GM19468 (cell line): ENCODE results near the gene UPK2.

Experiments used
- ATAC-seq: cut with Tn5 transposase; IDR thresholded peaks from one replicate; pipeline ENCODE4 v1.9.1; 2021; ENCODE audit warnings: mild to moderate bottlenecking, moderate library complexity, moderate number of reproducible peaks; ENCODE audit not compliant: unreplicated experiment; ENCODE audit errors: extremely low read depth

The UPK2 gene

GRCh38 chr11:118916842-118917388 lies 39.2 kb upstream of the UPK2 start:
- ATAC-seq = no peak

- ATAC-seq = no peak
Measured at GRCh38 chr11:118917481-118918127, 38.5 kb upstream of the UPK2 start.

- ATAC-seq = no peak
Measured at GRCh38 chr11:118918128-118918685, 37.9 kb upstream of the UPK2 start.

- no peak for ATAC-seq
Measured at GRCh38 chr11:118918686-118919280, 37.3 kb upstream of the UPK2 start.

- ATAC-seq = no peak
Measured at GRCh38 chr11:118921121-118921928, 34.8 kb upstream of the UPK2 start.

GRCh38 chr11:118921929-118922744 lies 34.0 kb upstream of the UPK2 start:
- no peak for ATAC-seq

- no peak for ATAC-seq
Measured at GRCh38 chr11:118922745-118923627, 33.1 kb upstream of the UPK2 start.

GRCh38 chr11:118923721-118924587 lies 32.1 kb upstream of the UPK2 start:
- no peak for ATAC-seq

- ATAC-seq = no peak
Measured at GRCh38 chr11:118924591-118925585, 31.2 kb upstream of the UPK2 start.

- ATAC-seq = no peak
Measured at GRCh38 chr11:118927554-118928100, 28.5 kb upstream of the UPK2 start.

- ATAC-seq = no peak
Measured at GRCh38 chr11:118928101-118928869, 27.8 kb upstream of the UPK2 start.

- ATAC-seq = no peak
Measured at GRCh38 chr11:118928870-118929500, 27.1 kb upstream of the UPK2 start.

GRCh38 chr11:118929501-118930093 lies 26.5 kb upstream of the UPK2 start:
- ATAC-seq = no peak

GRCh38 chr11:118930094-118930712 lies 25.9 kb upstream of the UPK2 start:
- no peak for ATAC-seq

GRCh38 chr11:118931571-118931970 lies 24.5 kb upstream of the UPK2 start:
- ATAC-seq = no peak
